Mucosa of descending colon (tissue), 3 donors: ENCODE measurements around the gene CAMK1. TPM values are rescaled to one million over a fixed set of nuclear protein-coding genes. Genes with fewer than 3 reads are reported as not detected.

Source experiments
- ATAC-seq: fragments of 200-7000 bp; cut with Tn5 transposase; one replicate; pipeline ENCODE4 v1.9.1; 2020; ENCODE audit warnings: mild to moderate bottlenecking, moderate library complexity
- DNase-seq, 3 donors: peaks; one replicate each; pipeline ENCODE4 v3.0.0-alpha.2; 2020
- H3K36me3 ChIP-seq: fragments of 200-600 bp; one replicate; pipeline ENCODE4 v1.8.0; 2021; ENCODE audit warnings: low read depth, mild to moderate bottlenecking
- H3K4me1 ChIP-seq: fragments of 200-600 bp; one replicate; pipeline ENCODE4 v1.8.0; 2021; ENCODE audit warnings: low read depth, mild to moderate bottlenecking
- H3K4me3 ChIP-seq: fragments of 200-600 bp; one replicate; pipeline ENCODE4 v1.8.0; 2021; ENCODE audit warnings: mild to moderate bottlenecking
- H3K9me3 ChIP-seq: fragments of 200-600 bp; one replicate; pipeline ENCODE4 v1.8.0; 2021; ENCODE audit warnings: mild to moderate bottlenecking
- CTCF ChIP-seq: fragments of 200-600 bp; IDR thresholded peaks from one replicate; pipeline ENCODE4 v1.8.0; 2022; ENCODE audit warnings: antibody characterized with exemption, mild to moderate bottlenecking
- intact Hi-C, 2 donors: fragments of 100-400 bp; cut with DNase I in 1 of 2; cut with micrococcal nuclease in 1 of 2; formaldehyde crosslinking; loops; one replicate each; pipeline versions ENCODE4 v1.11.0 to v1.11.1; 2022; cut with DNase I, micrococcal nuclease
- total RNA-seq, 3 donors: library from RNA; stranded (reverse); fragmentation: NEBNext Ultra II Directional in 2 of 3; extraction: Animal tissue kit (Norgen Biotek cat#: 25700) in 2 of 3; gene quantifications; one replicate each; pipeline versions ENCODE4 v1.2.1 to v1.2.4, GENCODE V29; 2021 to 2023
- donor health status: DM: no; HTN: no; CAD: no; lungs with moderate emphysema.
- donor health status: DM: no; HTN: no; CAD: no.
- donor health status: DM: no; HTN: yes; CAD: no.

CAMK1 gene
- total RNA-seq, 3 donors from 2014 or later, result 5.7 to 35.8 (median 10.1) TPM

GRCh38 chr3:9807981-9808344 is 38.2 kb upstream of the CAMK1 start:
- peaks cover 18% of the 10 kb centered on the region for H3K4me1 ChIP-seq
- intact Hi-C loops, result no loop called here
- H3K36me3 ChIP-seq, result peaks cover 9% of the 10 kb centered on the region
- ATAC-seq, result no peak
- no peak for TF ChIP-seq CTCF
- no peaks in the 10 kb centered on the region for H3K9me3 ChIP-seq
- H3K4me3 ChIP-seq, result no peak overlapping the region
- DNase-seq, result no peak

GRCh38 chr3:9806688-9807589 is 37.2 kb upstream of the CAMK1 start:
- no peaks in the 10 kb centered on the region for H3K9me3 ChIP-seq
- DNase-seq, result no peak
- H3K4me1 ChIP-seq, result peaks cover 18% of the 10 kb centered on the region
- intact Hi-C loops, result no loop called here
- H3K36me3 ChIP-seq, result peaks cover 13% of the 10 kb centered on the region
- no peak for ATAC-seq
- TF ChIP-seq CTCF, result no peak
- no peak overlapping the region for H3K4me3 ChIP-seq

GRCh38 chr3:9806137-9806536 is 36.4 kb upstream of the CAMK1 start:
- Histone ChIP-seq H3K4me1 (peaks cover 18% of the 10 kb centered on the region), H3K36me3 (peaks cover 16% of the 10 kb centered on the region), H3K9me3 (no peaks in the 10 kb centered on the region), H3K4me3 (no peak overlapping the region)
- intact Hi-C loops, result no loop called here
- DNase-seq (no peak), ATAC-seq (no peak)
- TF ChIP-seq CTCF, result no peak

GRCh38 chr3:9804996-9805395 is 35.2 kb upstream of the CAMK1 start:
- TF ChIP-seq CTCF, result no peak
- ATAC-seq (no peak), DNase-seq (no peak)
- intact Hi-C loops, result no loop called here
- H3K4me1 ChIP-seq, result peaks cover 10% of the 10 kb centered on the region
- peaks cover 21% of the 10 kb centered on the region for H3K36me3 ChIP-seq
- no peak overlapping the region for H3K4me3 ChIP-seq
- no peaks in the 10 kb centered on the region for H3K9me3 ChIP-seq

GRCh38 chr3:9803494-9803893 is 33.7 kb upstream of the CAMK1 start:
- intact Hi-C loops, result no loop called here
- ATAC-seq (no peak), DNase-seq (no peak)
- Histone ChIP-seq H3K4me1 (peaks cover under 1% of the 10 kb centered on the region), H3K4me3 (no peak overlapping the region), H3K36me3 (peaks cover 21% of the 10 kb centered on the region), H3K9me3 (no peaks in the 10 kb centered on the region)
- no peak for TF ChIP-seq CTCF
